GM03348 (cell line): ENCODE measurements around the gene MKS1.

Experiments used
- DNase-seq: peaks from one replicate; pipeline ENCODE4 v3.0.0; 2012; ENCODE audit warnings: low spot score

Gene MKS1

DNA sequence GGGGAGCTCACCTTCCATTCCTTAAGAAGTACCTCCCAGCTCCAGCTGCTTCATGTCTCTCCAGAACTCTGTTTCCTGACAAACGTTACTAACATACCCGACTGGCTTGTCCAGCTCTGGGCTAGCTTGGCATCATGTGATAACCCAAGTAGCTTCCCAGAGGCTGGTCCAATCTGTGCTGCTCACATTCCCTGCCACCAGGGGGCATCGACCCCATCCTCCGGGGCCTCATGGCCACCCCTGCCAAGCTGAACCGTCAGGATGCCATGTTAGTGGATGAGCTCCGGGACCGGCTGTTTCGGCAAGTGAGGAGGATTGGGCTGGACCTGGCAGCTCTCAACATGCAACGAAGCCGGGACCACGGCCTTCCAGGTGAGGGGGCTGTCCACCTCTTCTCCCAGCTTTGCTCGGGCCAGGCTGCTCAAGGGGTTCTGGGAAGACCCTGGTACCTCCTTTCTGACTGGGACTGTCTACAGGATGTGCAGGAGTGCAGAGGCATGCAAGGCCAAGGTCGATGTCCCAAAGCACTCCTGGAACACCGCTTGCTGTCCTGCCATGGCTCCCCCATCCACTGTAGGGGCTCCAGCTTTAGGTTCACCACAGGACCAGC lies 18.9 kb downstream of the MKS1 start:
- DNase-seq, result peak; percentile 48

DNA sequence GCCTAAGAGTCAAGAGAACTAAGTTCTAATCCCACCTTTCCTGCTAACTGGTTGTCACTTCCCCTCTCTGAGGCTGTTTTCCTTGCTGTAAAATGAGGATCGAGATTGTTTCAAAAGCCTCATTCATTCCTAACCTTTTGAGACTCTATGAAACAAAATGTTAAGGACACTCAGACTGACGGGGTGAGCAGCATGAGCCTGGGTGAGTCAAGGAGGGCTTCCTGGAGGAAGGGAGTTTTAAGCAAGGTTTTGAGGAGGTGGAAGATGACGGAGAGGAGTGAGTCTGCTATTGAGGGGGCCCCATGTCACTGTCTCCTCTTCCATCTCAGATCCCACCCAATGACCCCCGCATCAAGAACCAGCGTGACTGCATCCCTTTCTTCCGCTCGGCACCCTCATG lies 22.4 kb downstream of the MKS1 start:
- DNase-seq, result no peak

DNA sequence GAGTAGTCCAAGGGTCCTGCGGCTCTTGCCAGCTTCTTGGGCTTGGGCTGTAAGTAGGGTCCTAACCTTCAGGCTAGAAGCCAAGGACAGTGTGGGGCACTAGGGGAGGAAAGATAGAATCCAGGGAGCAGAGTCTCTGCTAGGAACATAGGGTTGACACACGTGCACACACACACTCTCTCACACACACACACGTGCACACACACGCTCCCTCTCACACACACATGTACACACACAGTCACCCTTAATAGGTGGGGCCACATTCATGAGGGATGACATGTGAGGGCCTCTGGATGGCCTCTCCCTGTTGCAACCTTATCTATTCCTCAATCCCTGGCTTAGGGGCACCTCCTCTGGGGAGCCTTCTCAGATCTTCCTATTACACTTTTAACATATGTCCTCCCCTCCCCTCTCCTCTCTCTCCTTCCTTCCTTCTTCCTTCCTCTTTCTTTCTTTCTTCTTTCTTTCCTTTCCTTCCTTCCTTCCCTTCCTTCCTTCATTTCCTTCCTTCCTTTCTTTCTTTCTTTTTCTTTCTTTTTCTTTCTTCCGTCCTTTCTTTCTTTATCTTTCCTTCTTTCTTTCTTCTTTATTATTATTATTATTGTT lies 23.4 kb downstream of the MKS1 start:
- DNase-seq, result no peak

DNA sequence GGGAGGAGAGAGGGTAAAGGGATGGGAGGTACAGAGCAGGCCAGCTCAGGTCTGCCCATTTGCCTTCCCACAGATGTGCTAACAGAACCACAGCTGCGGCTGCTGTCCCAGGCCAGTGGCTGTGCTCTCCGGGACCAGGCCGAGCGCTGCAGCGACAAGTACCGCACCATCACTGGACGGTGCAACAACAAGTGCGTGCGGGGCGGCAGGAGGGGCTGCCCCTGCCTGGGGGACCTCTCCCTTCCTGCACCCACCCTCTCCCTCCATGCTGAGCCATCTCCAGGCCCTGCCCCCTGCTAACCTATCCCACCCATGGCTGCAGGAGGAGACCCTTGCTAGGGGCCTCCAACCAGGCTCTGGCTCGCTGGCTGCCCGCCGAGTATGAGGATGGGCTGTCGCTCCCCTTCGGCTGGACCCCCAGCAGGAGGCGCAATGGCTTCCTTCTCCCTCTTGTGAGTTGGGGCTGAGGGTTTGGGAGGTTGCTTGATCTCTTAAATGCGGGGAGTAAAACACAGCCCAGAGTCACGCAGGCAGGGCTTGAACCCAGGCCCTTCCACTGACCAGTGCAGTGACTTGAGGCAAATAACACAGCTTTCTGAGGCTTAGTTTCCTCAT lies 25.3 kb downstream of the MKS1 start:
- DNase-seq, result no peak

DNA sequence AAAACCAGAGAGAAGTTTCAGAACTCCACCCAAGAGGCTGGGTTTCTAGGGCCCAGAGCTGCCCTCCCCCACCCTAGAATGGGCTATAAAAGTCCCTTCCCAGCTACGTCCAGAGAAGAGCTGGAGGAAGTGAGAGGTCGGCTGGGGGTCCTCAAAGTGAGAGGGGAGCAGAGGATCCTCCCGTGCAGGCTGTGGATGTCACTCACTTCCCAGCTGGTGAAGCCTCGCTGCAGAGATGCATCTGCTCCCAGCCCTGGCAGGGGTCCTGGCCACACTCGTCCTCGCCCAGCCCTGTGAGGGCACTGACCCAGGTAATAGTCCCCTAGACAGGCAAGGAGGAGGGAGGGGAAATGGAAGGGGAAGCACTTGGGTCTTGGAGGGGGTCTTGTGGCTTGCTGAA lies 26.4 kb downstream of the MKS1 start, which contains the start of gene EPX:
Gene EPX, plus strand, starts transcription at position 115 of the 400 bp plus-strand sequence. Its CDS starts 121 bp downstream, at position 236.
- no peak for DNase-seq

DNA sequence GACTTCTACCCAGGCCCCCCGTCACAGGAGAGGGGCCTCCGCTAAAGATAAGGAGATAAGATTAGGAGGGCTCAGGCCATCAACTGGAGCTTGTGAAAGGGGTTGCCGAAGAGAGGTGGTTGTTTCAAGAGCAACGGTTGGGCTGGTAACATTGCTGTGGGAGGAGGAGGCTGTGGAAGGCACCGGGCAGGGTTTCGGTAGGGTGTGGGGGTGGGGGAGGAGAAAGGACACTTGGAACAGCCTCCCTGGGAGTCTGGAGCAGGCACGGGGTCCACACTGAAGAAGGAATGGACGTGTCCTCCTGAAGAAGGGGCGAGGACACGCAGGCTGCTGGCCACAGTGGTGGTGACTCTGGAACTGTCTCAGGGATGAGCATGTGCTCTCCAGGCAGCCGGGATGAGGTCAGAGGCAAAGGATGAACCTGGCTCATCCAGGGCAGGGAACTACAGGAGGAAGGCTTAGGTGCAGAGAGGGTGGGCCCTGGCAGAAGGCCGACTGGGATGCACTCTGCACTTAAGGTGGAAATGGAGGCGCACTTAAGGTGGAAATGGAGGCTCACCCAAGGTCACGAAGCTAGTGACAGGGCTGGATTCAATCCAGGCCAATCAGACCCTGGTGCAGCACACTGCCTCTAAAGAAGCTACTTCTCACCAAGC lies 27.7 kb downstream of the MKS1 start:
- no peak for DNase-seq

DNA sequence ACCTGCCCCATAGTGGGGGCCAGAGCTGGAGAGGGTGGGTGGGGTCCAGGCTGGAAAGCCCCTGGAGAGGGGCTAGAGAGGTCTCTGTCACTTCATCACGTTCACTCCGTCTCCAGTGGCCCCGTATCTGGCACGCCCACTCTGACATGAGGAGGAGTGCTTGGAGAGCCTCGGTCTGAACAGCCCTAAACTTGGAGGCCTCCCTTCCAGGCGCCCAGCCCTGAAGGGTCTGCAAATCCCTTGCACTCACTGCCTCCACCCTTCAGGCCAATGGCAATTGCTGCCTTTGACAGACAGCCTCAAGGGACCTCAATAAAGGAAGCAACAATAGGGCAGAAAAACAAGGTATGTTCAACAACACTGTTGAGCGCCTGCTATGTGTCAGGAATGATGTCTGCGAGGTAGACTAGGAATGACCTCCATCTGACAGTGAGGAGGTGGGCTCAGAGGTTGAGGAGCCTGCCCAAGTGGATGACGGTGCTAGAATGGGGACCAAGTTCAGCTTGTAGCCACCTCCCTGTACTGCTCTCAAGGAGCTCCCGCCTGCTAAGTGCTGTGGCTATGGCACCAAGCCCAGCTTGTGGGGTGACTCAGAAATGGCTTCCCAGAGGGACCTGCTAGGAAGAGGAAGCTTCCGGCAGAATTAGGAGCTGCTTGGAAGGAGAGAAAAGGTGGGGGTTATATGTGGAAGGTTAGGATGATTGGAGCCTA lies 29.5 kb downstream of the MKS1 start:
- peak; percentile 91 for DNase-seq

DNA sequence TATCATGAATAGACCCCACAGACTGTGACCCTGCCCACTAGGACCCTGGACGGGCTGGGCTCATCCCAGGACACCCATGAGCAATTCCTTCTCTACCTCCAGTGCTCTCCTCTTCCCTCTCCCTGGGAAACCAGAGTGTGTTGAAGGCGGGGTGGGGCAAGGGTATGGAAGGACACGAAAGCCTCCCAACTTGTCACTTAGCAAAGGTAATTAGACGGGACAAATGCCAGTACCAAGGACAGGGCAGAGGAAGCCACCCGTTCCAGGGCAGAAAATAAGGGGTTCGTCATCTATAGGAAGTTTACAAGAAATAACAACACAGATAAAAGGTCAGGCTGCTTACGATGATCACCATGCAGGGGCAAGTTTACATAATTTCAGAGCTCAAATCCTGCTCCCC lies 31.4 kb downstream of the MKS1 start:
- DNase-seq, result no peak

DNA sequence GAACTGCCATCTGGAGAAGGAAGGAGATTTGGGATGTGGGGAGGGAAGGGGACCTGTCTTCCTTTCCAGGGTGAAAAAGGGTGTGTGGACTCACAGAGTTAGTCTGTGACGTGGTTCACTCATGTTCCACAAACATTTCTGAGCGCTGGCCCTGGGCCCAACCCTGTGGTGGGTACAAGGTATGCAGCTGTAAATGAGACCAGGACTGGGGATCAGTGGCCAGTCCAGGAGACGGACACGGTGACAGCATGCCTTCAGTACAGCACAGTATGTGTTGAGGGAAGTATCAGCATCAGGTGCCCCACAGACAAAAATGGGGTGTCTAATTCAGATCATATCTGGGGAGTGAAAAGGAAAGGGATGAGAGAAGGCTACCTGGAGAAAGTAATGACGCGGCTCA lies 32.0 kb downstream of the MKS1 start:
- DNase-seq, result no peak

DNA sequence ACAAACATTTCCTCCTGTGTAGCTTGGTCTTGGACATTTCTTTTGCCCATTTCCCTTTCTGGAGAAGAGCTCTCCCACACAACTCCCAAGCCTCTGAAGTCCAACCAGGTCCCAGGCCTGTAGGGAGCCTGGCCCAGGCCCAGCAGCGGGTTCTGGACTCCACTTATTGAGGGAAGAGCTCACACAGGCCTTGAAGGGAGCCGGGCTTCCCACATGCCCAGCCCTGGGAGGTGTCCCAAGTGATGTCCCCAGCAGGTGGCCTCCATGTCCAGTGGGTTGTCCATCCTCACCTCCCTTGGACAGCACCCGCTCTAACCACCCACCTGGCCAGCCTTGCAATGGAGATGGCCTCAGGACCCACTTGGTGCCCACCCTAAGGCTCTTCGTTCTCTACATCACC lies 32.5 kb downstream of the MKS1 start:
- no peak for DNase-seq

DNA sequence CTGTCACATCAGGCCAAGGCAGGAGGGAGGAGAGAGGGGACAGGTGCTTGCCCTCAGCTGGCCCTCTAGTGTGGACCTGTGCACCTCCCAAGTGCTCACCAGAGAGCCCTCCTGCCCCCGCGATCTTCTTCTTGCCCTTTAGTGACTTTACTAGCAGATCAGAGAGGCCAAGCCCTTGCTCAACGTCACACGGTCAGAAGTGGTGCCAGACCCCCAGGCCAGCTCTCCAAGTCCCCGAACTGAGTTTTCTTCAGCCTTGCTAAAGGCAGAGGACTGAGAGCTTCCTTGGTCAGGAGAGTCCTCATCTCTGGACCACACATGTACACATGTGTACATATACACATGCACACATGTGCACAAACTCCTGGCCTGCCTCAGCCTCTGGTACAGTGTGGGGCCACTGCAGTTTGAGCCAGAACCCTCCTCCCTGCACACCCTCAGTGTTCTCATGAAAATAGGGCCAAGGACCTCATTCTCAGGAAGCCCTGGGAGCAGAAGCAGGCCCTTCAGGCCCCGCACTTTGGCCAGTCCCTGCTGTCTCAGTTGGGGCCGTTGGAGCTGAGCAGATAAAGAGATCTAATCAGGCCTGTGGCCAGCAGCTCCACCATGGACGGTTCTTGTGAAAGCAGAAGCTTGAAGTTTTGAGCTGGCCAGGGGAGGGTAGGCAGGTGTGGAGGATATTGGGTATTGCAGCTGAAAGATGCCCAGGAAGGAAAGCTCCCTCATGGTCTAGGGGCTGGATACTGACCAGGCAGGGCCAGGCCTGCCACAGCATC lies 33.9 kb downstream of the MKS1 start:
- DNase-seq, result no peak

DNA sequence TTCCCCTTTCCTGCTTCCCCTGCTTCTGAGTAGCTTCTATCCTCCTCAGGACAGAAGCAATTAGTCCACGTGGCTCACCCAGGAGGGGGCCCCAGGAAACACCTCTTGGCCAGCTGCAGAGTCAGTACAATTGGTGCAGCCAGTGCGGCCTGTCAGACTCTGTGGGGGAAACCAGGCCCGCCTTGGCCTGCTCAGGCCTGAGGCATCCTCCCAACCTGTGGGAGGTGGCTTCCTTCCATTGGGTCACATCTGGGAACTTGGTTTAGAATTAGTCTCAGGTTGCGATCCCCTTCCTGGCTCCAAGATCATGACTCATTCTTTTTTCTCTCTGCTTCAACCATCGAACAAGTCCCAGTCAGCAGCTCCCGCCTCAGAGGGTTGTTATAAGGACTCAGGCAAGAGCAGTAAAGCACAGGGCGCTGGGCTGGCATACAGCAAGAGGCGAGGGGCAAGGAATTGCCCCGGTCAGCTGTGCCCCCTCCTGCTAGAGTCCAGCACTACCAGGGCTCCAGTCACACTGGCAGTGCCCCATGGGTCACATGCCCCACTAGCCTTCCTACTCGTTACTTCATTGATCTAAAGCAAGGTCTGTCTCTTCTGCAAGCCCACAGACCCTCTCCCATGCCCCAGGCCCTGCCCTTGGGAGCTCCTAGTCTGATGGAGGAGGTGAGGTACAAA lies 34.6 kb downstream of the MKS1 start:
- DNase-seq, result no peak

DNA sequence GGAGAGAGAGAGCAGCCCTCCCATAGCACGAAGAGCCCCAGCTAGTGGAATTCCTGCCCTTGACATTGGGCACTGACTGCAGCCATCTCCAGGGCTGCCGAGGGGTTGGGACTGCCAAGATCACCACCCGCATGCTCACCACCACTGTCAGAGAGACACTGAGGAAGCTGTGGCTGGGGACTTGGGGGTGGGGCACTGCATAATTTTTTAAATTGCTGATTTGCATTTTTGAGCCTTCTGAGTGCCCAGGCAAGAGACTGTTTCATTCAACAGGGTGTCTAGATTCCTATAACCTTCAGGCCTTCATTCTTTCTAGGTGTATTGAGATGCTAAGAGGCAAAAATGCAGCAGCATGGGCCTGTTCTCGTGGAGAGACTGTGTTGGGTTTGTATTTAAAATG lies 35.5 kb downstream of the MKS1 start:
- no peak for DNase-seq

DNA sequence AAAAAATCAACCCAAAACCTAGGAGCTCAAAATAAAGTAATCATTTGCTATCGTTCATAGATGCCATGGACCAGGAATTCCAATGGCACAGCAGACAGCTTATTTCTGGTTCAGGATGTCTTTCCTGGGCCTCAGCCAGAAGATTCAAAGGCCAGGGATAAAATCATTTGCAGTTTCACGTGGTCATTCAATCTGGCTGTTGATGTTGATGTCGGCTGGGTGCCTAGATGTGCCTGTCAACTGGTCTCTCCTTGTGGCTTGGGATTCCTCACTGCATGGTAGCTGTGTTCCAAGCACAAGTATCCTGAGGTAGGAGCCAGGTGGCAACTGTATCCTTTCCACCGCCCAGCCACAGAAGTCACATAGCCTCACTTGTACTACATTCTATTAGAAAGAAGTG lies 37.3 kb downstream of the MKS1 start:
- DNase-seq, result no peak

DNA sequence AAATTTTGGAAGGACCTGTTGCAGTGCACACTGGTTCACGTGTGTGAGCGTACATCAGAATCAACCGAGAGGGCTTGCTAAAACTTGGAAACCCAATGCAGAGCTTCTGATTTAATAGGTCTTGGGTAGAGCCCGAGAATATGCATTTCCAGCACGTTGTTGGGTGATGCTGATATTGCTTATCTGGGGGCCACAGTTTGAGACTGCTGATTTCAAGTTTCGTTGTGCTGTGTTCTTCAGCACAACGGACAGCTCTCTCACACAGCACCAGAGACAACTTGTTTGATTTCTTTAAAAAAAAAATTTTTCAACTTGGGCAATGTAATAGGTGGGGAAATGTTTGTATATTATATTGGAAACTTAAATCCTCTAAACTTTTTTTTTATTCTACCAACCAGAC lies 42.9 kb downstream of the MKS1 start:
- no peak for DNase-seq

DNA sequence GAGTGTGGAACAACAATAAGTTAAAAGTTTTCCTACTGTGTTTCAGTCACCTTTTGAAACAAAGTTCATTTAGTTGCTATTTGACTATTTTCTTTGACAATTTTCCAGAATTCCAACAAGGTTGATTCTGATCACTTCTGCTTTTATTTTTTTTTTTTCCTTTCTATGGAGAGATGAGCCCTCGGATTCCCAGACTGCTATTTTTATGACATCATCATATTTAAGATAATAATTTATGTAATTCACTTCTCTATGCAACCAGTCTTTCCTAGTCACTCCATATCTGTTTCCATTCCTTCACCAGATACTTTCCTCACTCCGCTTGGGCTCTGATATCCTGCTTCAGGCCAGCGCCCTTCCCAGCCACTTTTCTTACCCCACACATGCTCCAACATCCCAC lies 44.2 kb downstream of the MKS1 start:
- DNase-seq, result no peak

DNA sequence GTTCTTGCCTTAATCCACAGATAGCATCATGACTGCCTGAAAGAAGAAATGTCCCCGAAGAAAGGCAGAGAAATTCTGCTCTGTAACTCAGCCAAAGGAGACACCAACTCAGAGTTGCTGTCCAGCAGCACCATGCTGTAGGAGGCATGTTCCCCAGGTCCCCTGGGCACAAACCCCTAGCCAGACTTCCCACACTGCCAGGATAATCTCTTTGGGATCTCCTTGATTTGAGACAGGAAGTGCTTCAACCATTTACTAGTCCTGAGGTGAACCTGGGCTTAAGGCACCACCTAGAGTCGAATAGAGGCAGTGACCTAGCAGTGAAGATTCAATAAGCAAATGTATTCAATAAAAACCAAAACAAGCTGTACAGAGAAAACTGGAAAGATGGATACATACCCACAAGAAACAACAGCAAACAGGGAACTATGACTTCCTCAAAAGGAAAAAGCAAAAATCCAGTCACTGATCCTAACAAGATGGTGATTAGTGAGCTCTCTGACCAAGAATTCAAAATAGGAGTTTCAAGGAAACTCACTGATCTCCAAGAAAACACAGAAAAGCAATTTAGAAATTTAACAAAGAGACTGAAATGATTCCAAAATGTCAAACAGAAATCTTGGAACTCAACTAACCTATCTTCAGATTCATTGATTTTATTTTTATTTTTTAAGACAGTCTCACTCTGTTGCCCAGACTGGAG lies 46.5 kb downstream of the MKS1 start:
- no peak for DNase-seq

DNA sequence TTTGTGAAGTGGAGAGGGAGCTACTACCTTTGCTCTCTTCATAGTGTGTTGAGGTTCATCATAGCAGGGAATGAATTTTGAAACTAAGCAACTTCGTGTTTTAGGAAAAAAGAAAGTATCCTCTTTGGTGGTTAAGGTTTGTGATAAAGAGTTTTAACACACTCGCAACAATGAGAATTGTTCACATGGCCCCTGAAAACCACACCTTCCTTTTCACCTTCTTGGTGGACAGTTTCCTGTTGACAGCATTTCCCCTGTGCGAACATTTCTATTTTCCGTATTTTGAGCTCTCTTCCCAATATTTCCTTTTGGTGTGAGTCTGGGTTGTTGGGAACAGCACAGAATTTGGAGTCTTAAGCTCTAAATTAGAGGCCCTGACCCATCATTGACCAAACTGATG lies 48.4 kb downstream of the MKS1 start:
- DNase-seq, result no peak

DNA sequence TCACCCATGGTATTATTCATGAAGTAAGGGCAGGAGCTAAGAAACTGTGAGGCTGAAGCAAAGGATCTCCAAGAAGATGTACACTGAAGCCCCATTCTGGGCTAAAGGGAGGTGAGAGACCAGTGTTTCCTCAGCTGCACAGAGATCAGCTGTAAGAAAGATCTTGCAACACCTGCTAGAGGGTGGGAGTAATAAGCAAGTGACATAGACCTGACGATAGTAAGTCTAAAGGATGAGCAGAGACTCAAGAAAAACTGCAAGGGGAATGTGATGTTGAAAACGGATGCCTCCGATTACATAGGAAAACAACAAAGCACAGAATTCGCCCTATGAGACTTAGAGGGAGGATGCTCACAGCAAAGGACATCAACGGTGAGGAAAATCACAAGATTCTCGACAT lies 52.4 kb downstream of the MKS1 start, which contains the start of gene OR4D2:
Gene OR4D2, plus strand, starts transcription at position 301 of the 400 bp plus-strand sequence. CDS start 2,674 bp downstream, outside the sequence.
- no peak for DNase-seq

DNA sequence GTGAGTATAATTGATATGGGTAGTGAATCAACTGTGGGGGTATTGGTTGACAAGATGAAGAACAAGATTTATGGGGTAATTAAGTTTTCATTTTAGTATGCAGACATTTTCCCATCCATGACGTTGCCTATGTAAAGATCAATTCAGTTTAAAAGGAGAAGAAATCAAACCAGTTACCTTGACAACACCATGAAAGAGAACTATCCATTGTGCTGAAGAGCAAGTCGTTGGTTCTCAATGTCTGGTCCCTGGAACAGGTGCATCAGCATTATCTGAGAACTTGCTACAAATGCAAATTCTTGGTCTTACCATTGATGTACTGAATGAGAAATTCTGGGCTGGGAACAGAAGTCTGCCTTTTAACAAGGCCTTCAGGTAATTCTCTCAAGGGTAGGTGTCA lies 53.1 kb downstream of the MKS1 start:
- DNase-seq, result no peak

DNA sequence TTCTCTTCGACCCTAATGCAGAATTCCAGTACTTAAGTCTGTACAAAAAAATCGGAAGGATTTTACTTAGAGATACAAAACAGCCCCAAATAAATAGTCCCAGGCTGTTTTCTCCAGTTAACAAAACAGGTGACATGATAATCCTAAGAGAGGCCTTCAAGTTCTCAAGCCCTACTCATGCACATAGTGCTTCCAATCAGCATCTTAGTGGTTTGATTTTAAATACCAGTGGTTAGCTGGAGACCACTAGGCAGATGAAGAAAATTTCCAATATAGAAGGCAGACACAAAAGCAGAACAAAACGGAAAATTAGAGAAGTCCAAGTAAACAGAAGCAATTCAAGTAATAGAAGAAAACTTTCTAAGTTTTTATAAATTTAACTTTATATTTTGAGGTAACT lies 57.5 kb downstream of the MKS1 start:
- DNase-seq, result no peak
